GM18517 (cell line): ENCODE data around the gene CENPU.
A peak's percentile ranks its signal among the peaks of the same experiment; 100 is the strongest.
"Not testable (repeated sequence)": the region's sequence is repeated elsewhere in the genome, so short reads cannot be mapped to it uniquely, and the experiment has no call there.

ENCODE experiments used
- ATAC-seq: cut with Tn5 transposase; IDR thresholded peaks from one replicate; pipeline ENCODE4 v1.9.1; 2021; ENCODE audit warnings: mild to moderate bottlenecking, moderate library complexity; ENCODE audit not compliant: unreplicated experiment

CENPU gene

DNA sequence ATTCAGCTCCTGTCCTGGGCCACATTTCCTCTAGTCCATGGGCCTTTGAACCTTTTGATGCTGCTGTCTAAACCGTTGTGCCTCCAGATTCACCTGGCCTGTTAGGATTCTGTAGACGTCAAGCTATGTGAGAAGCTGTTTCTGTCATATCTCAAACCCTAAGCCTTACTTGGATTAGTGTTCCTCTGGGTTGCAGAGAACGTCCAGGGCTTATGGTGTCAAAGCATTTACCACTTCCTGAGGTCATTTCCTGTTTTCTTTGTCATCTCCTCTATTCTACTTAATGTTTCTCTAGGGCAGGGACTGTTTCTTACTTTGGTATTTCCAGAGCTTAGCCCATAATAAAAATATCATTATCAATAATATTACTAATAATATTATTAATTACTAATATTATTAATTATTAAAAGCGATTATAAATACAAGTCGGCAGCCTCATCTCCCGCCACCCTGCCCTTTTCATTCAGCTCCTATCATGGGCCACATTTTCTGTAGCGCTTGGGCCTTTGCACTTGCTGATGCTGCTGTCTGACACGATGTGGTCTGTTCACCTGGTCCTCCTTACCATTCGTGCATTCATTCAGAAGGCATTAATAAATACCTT lies 65.3 kb downstream of the CENPU start:
- no peak for ATAC-seq

- ATAC-seq: no peak
Measured at GRCh38 chr4:184668096-184668495, 65.8 kb downstream of the CENPU start.

DNA sequence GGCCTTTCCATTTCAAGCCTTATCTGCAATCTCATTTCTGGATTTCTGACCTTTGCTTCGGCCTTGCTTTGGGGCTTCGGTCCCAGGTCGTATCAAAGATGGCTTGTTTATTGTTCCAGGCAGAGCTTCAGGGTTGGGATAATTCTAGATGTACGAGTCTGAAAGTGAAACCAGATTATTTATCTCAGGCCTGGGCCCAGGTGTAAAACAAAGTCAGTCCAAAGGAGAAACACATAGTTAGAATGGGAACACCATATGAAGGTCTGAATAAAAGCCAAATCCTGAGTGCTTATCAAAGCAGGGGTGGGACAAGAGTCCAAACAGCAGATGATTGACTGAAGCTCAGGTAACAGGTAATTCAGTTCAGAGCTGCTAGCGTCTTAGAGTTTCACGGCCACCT lies 67.2 kb downstream of the CENPU start:
- ATAC-seq: no peak

DNA sequence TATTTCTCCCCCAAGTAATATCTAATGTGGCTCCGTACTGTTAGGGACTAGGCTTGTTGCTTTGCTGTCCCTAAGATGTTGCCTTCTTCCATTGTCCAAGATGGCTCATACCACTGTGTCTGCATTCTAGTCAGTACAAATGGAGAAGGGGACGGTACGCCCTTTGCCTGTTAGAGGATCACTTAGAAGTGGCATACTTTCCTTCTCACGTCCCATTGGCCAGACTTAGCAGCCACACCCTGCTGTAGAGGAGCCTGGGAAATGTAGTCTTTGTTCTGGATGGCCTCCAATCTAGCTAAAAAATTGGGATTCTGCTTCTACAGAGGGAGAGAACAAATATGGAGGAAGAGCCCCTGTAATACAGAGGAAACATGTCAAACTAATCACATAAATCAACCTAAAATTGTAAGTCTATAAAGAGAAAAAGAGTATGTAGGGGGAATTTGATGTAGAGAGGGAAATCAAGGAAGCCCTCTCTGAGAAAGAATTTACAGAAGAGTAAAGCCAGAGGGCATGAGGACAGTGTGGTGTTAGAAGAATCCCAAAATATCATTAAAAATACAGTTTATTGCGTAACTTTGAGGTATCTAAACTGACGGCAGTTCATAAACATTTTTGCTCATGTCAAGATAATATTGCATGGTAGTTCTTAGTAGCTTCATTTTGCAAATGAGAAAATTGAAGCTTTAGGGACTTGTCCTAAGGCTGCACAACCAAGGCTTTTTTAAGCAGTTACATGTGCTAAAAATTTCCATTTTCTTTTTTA lies 69.3 kb downstream of the CENPU start:
- no peak for ATAC-seq

GRCh38 chr4:184662236-184662635 lies 71.7 kb downstream of the CENPU start:
- no peak for ATAC-seq

- ATAC-seq: no peak
Measured at GRCh38 chr4:184660978-184661377, 72.9 kb downstream of the CENPU start.

- not testable (repeated sequence) for ATAC-seq
Measured at GRCh38 chr4:184657820-184658219, 76.1 kb downstream of the CENPU start.

DNA sequence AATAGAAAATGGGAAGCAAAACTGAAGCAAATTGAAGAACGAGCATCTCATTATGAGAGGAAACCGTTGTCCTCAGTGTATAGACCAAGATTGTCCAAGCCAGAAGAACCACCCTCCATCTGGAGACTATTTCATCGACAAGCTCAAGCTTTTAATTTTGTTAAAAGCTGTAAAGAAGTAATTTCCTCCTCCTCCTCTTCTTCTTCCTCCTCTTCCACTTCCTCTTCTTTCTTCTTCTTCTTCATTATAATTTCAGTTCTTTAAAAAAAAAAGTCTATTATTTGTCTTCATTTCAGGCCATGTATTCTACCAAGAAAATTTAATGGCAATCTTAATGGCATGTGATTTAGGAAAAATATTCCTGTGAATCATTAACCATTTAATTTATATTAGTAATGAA lies 76.8 kb downstream of the CENPU start:
- ATAC-seq: no peak

- no peak for ATAC-seq
Measured at GRCh38 chr4:184655889-184656869, 77.7 kb downstream of the CENPU start.

- no peak for ATAC-seq
Measured at GRCh38 chr4:184653650-184654049, 80.2 kb downstream of the CENPU start.

- not testable (repeated sequence) for ATAC-seq
Measured at GRCh38 chr4:184652681-184653080, 81.2 kb downstream of the CENPU start.

DNA sequence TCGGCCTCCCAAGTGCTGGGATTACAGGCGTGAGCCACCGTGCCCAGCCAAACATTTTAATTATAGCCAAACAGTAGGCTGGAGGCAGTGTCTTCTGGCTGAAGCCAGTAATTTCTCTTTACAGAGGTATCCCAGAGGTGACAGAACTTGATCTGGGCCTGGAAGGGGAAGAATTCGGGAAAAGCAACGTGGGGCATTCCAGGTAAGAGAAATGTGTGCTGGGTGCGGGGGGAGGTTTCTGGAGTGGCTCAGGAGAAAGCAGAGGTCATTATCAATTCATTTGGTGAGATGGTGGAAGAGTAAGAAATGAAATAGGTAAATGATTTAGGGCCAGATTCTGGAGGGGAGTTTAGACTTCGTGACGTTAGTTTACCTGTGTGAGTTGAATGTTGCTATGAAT lies 82.0 kb downstream of the CENPU start:
- ATAC-seq: no peak

- no peak for ATAC-seq
Measured at GRCh38 chr4:184649971-184650855, 83.7 kb downstream of the CENPU start.

DNA sequence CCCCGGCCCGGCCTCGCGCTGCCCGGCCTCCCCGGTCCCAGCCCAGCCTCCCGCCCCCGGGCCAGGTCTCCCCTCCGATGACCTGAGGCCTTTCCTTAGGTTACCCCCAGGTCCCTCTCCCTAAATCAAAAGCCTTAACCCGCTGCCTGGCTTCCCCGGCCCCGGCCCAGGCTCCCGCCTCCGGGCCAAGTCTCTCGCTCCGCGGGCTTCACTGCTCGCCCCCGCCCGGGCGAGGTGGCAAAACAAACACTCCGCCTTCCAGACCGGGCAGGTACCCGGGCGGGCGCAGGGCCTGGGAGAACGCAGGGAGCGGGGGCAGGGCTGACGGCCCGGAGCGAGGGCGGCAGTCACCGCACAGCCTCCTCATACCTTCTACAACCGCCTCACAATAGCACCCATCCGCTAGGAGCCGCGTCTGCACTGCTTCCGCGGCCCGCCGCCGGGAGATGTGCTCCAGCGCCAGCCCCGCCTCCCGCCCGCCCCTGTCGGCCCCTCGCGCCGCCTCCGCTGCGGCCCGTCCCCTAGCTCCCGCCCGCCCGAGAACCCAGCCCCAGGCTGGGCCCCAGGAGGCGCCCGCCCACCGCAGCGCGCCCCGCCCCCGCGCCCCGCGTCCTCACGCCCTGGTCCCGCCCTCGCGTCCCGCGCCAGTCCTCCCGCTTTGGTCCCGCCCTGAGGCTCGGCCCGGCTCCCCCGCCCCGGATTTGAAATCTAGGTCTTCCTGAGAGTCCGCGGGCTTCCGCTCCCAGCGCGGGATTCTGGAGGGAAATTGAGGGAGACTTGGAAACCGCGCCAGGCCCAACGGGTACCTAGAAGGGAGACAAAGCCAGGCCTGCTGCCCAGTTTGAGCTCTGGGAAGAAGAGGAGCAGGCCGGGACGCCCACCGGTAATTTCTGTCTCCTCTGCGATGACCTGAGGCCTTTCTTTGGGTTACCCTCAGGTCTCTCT lies 84.6 kb downstream of the CENPU start, which contains the start of the genes CASP3 and PRIMPOL:
Gene CASP3 (minus strand): TSS at position 422 of the 945 bp plus-strand sequence. CDS start 10,994 bp downstream, outside the sequence.
Gene PRIMPOL (plus strand): TSS at position 713 of the 945 bp plus-strand sequence. CDS start 7,403 bp downstream, outside the sequence.
- peak; percentile 77 for ATAC-seq

DNA sequence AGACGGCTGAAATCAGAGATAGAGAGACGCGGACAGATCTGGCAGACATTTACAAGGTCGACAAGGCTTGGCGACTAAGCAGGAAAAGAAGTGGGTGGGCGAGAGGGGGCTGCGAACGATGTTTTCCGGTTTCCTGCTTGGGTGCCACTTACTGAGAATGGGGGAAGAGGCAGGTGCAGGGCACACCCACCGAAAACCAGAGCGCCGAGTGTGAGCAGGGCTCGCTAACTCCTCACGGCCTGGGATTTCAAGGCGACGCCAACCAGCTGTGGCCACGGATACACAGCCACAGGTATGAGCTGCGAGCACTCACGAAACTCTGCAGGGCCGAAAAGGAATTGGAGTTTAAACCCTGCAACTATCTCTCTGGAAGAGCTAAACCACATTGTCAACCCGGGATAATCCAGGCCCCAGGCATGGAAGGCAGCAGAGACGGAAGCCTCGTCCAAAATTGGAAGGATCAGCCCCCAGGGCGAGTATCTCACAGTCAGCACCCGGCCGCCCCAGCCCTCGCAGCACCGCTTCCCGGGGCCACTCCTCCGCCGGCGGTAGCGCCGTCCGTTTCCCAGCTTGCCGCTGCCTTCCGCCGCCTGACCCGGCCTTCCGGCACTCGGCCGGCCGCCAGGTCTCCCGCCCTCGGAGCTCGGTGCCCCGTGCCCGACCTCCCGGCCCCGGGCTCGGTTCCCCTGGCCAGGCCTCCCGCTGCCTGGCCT lies 85.4 kb downstream of the CENPU start:
- peak; percentile 27 for ATAC-seq

GRCh38 chr4:184648054-184648312 lies 85.9 kb downstream of the CENPU start:
- no peak for ATAC-seq

DNA sequence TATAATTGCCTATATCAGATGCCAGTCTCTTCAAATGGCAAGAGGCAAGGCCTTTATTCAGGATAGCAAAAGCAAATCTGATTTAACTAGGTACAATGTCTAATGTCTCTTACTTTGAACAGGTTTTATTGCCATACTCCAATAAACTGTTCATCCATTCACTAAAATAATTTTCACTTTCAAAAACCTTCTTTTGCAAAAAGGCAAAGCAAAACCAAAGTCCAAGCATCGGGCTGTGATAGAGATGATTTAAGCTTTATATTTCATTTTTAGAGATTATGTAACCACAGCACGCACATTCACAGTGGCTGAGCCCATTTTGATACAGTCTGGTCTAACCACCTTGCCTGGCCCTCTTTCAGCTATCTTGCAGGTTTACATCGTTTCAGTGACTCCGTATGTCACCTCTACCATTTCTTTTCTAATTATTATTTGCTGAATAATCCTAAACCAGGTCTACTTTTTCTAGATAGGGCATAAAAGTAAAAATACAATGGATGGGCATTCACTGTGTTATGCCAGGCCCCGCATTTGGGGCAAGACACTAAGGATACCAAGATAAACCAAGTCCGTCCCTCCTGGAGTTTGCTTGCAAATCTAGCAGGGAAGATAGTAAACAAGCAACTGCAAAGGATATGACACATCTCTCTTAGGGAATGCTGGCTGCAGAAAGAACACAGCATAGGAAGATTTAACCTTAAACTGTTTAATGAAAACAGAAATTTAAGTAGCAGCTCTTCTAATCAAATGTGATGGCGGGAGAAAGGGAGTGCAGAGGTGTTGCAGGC lies 86.4 kb downstream of the CENPU start:
- ATAC-seq: no peak
